ENCODE data around the gene ATP8A1. TPM values are rescaled to one million over a fixed set of nuclear protein-coding genes. Genes with fewer than 3 reads are reported as not detected.
A peak's percentile ranks its signal among the peaks of the same experiment; 100 is the strongest.
"Not testable (repeated sequence)": the region's sequence is repeated elsewhere in the genome, so short reads cannot be mapped to it uniquely, and the experiment has no call there.

The ATP8A1 gene
- total RNA-seq, 1 donor from 2014 or later: 39.7 TPM

- Histone ChIP-seq H3K27me3 (ENCODE audit: control insufficient read depth in 3 of 3, insufficient read depth in 3 of 3, low read length in 3 of 3) (peaks cover 36 to 44% (median 42%) of the 10 kb centered on the region in 3 donors), H3K9me3 (ENCODE audit: control insufficient read depth in 3 of 3, low read length in 3 of 3) (no peaks in the 10 kb centered on the region), H3K36me3 (ENCODE audit: control insufficient read depth in 3 of 3, insufficient read depth in 3 of 3, low read length in 3 of 3) (no peaks in the 10 kb centered on the region), H3K4me3 (ENCODE audit: low read length in 3 of 3) (peak overlapping the region; percentile 52 to 70 (median 68)), H3K27ac (ENCODE audit: low read depth, low read length) (no peak overlapping the region), H3K9ac (ENCODE audit: low read depth in 1 of 3, low read length in 3 of 3) (no peak overlapping the region), H3K4me1 (ENCODE audit: control insufficient read depth in 3 of 3, insufficient read depth in 3 of 3, low read length in 3 of 3) (peaks cover 14 to 23% (median 21%) of the 10 kb centered on the region in 3 donors)
These were observed 260.5 kb downstream of the ATP8A1 start for GRCh38 chr4:42396361-42396751.

GRCh38 chr4:42395595-42395994 is 261.3 kb downstream of the ATP8A1 start:
- H3K9me3 ChIP-seq (ENCODE audit: control insufficient read depth in 3 of 3, low read length in 3 of 3): no peaks in the 10 kb centered on the region
- H3K4me1 ChIP-seq (ENCODE audit: control insufficient read depth in 3 of 3, insufficient read depth in 3 of 3, low read length in 3 of 3): peaks cover 14 to 23% (median 21%) of the 10 kb centered on the region in 3 donors
- H3K4me3 ChIP-seq (ENCODE audit: low read length in 3 of 3): no peak overlapping the region
- no peak overlapping the region for H3K27ac ChIP-seq (ENCODE audit: low read depth, low read length)
- no peaks in the 10 kb centered on the region for H3K36me3 ChIP-seq (ENCODE audit: control insufficient read depth in 3 of 3, insufficient read depth in 3 of 3, low read length in 3 of 3)
- H3K27me3 ChIP-seq (ENCODE audit: control insufficient read depth in 3 of 3, insufficient read depth in 3 of 3, low read length in 3 of 3): peaks cover 33 to 38% (median 37%) of the 10 kb centered on the region in 3 donors
- no peak overlapping the region for H3K9ac ChIP-seq (ENCODE audit: low read depth in 1 of 3, low read length in 3 of 3)

- H3K4me3 ChIP-seq (ENCODE audit: low read length in 3 of 3): no peak overlapping the region
- no peaks in the 10 kb centered on the region for H3K9me3 ChIP-seq (ENCODE audit: control insufficient read depth in 3 of 3, low read length in 3 of 3)
- no peaks in the 10 kb centered on the region for H3K36me3 ChIP-seq (ENCODE audit: control insufficient read depth in 3 of 3, insufficient read depth in 3 of 3, low read length in 3 of 3)
- no peak overlapping the region for H3K9ac ChIP-seq (ENCODE audit: low read depth in 1 of 3, low read length in 3 of 3)
- H3K4me1 ChIP-seq (ENCODE audit: control insufficient read depth in 3 of 3, insufficient read depth in 3 of 3, low read length in 3 of 3): peaks cover 3 to 7% (median 4%) of the 10 kb centered on the region in 3 donors
- peaks cover 10 to 14% (median 10%) of the 10 kb centered on the region in 3 donors for H3K27me3 ChIP-seq (ENCODE audit: control insufficient read depth in 3 of 3, insufficient read depth in 3 of 3, low read length in 3 of 3)
- H3K27ac ChIP-seq (ENCODE audit: low read depth, low read length): no peak overlapping the region
These were observed 264.5 kb downstream of the ATP8A1 start for GRCh38 chr4:42392436-42392835.

GRCh38 chr4:42391981-42392380 is 264.9 kb downstream of the ATP8A1 start:
- no peak overlapping the region for H3K27ac ChIP-seq (ENCODE audit: low read depth, low read length)
- H3K9me3 ChIP-seq (ENCODE audit: control insufficient read depth in 3 of 3, low read length in 3 of 3): no peaks in the 10 kb centered on the region

GRCh38 chr4:42391355-42391664 is 265.6 kb downstream of the ATP8A1 start:
- H3K27me3 ChIP-seq (ENCODE audit: control insufficient read depth in 3 of 3, insufficient read depth in 3 of 3, low read length in 3 of 3): peaks cover 2 to 4% (median 2%) of the 10 kb centered on the region in 3 donors
- H3K9me3 ChIP-seq (ENCODE audit: control insufficient read depth in 3 of 3, low read length in 3 of 3): no peaks in the 10 kb centered on the region
- peaks cover 0 to under 1% (median 0%) of the 10 kb centered on the region in 3 donors for H3K4me1 ChIP-seq (ENCODE audit: control insufficient read depth in 3 of 3, insufficient read depth in 3 of 3, low read length in 3 of 3)
- no peak overlapping the region for H3K27ac ChIP-seq (ENCODE audit: low read depth, low read length)
- no peak overlapping the region for H3K9ac ChIP-seq (ENCODE audit: low read depth in 1 of 3, low read length in 3 of 3)
- H3K4me3 ChIP-seq (ENCODE audit: low read length in 3 of 3): no peak overlapping the region
- no peaks in the 10 kb centered on the region for H3K36me3 ChIP-seq (ENCODE audit: control insufficient read depth in 3 of 3, insufficient read depth in 3 of 3, low read length in 3 of 3)

More at GRCh38 chr4:42391981-42392380, 264.9 kb downstream of the ATP8A1 start:
- Histone ChIP-seq H3K9ac (ENCODE audit: low read depth in 1 of 3, low read length in 3 of 3) (no peak overlapping the region), H3K4me1 (ENCODE audit: control insufficient read depth in 3 of 3, insufficient read depth in 3 of 3, low read length in 3 of 3) (peaks cover 0 to 7% (median 4%) of the 10 kb centered on the region in 3 donors), H3K4me3 (ENCODE audit: low read length in 3 of 3) (no peak overlapping the region), H3K27me3 (ENCODE audit: control insufficient read depth in 3 of 3, insufficient read depth in 3 of 3, low read length in 3 of 3) (peaks cover 8 to 10% (median 9%) of the 10 kb centered on the region in 3 donors), H3K36me3 (ENCODE audit: control insufficient read depth in 3 of 3, insufficient read depth in 3 of 3, low read length in 3 of 3) (no peaks in the 10 kb centered on the region)

- Histone ChIP-seq H3K27ac (ENCODE audit: low read depth, low read length) (no peak overlapping the region), H3K27me3 (ENCODE audit: control insufficient read depth in 3 of 3, insufficient read depth in 3 of 3, low read length in 3 of 3) (no peaks in the 10 kb centered on the region), H3K9ac (ENCODE audit: low read depth in 1 of 3, low read length in 3 of 3) (no peak overlapping the region), H3K9me3 (ENCODE audit: control insufficient read depth in 3 of 3, low read length in 3 of 3) (no peaks in the 10 kb centered on the region), H3K36me3 (ENCODE audit: control insufficient read depth in 3 of 3, insufficient read depth in 3 of 3, low read length in 3 of 3) (no peaks in the 10 kb centered on the region), H3K4me3 (ENCODE audit: low read length in 3 of 3) (no peak overlapping the region), H3K4me1 (ENCODE audit: control insufficient read depth in 3 of 3, insufficient read depth in 3 of 3, low read length in 3 of 3) (no peaks in the 10 kb centered on the region)
These were observed 266.1 kb downstream of the ATP8A1 start for GRCh38 chr4:42390622-42391354.

GRCh38 chr4:42385516-42385915 is 271.4 kb downstream of the ATP8A1 start:
- no peak overlapping the region for H3K9ac ChIP-seq (ENCODE audit: low read depth in 1 of 3, low read length in 3 of 3)
- no peak overlapping the region for H3K4me3 ChIP-seq (ENCODE audit: low read length in 3 of 3)
- no peaks in the 10 kb centered on the region for H3K36me3 ChIP-seq (ENCODE audit: control insufficient read depth in 3 of 3, insufficient read depth in 3 of 3, low read length in 3 of 3)
- no peak overlapping the region for H3K27ac ChIP-seq (ENCODE audit: low read depth, low read length)
- H3K4me1 ChIP-seq (ENCODE audit: control insufficient read depth in 3 of 3, insufficient read depth in 3 of 3, low read length in 3 of 3): no peaks in the 10 kb centered on the region
- no peaks in the 10 kb centered on the region for H3K9me3 ChIP-seq (ENCODE audit: control insufficient read depth in 3 of 3, low read length in 3 of 3)
- peaks cover 0 to 5% (median 5%) of the 10 kb centered on the region in 3 donors for H3K27me3 ChIP-seq (ENCODE audit: control insufficient read depth in 3 of 3, insufficient read depth in 3 of 3, low read length in 3 of 3)

GRCh38 chr4:42381666-42382065 is 275.2 kb downstream of the ATP8A1 start:
- Histone ChIP-seq H3K9me3 (ENCODE audit: control insufficient read depth in 3 of 3, low read length in 3 of 3) (no peaks in the 10 kb centered on the region), H3K4me1 (ENCODE audit: control insufficient read depth in 3 of 3, insufficient read depth in 3 of 3, low read length in 3 of 3) (no peaks in the 10 kb centered on the region), H3K27me3 (ENCODE audit: control insufficient read depth in 3 of 3, insufficient read depth in 3 of 3, low read length in 3 of 3) (peaks cover 0 to 5% (median 5%) of the 10 kb centered on the region in 3 donors), H3K4me3 (ENCODE audit: low read length in 3 of 3) (no peak overlapping the region), H3K36me3 (ENCODE audit: control insufficient read depth in 3 of 3, insufficient read depth in 3 of 3, low read length in 3 of 3) (no peaks in the 10 kb centered on the region), H3K27ac (ENCODE audit: low read depth, low read length) (no peak overlapping the region), H3K9ac (ENCODE audit: low read depth in 1 of 3, low read length in 3 of 3) (no peak overlapping the region)

- no peak overlapping the region for H3K4me3 ChIP-seq (ENCODE audit: low read length in 3 of 3)
- no peak overlapping the region for H3K9ac ChIP-seq (ENCODE audit: low read depth in 1 of 3, low read length in 3 of 3)
- peaks cover 0 to 5% (median 5%) of the 10 kb centered on the region in 3 donors for H3K27me3 ChIP-seq (ENCODE audit: control insufficient read depth in 3 of 3, insufficient read depth in 3 of 3, low read length in 3 of 3)
- no peaks in the 10 kb centered on the region for H3K9me3 ChIP-seq (ENCODE audit: control insufficient read depth in 3 of 3, low read length in 3 of 3)
- H3K27ac ChIP-seq (ENCODE audit: low read depth, low read length): no peak overlapping the region
- H3K36me3 ChIP-seq (ENCODE audit: control insufficient read depth in 3 of 3, insufficient read depth in 3 of 3, low read length in 3 of 3): no peaks in the 10 kb centered on the region
- no peaks in the 10 kb centered on the region for H3K4me1 ChIP-seq (ENCODE audit: control insufficient read depth in 3 of 3, insufficient read depth in 3 of 3, low read length in 3 of 3)
These were observed 279.4 kb downstream of the ATP8A1 start for GRCh38 chr4:42377497-42377896.

- H3K9ac ChIP-seq (ENCODE audit: low read depth in 1 of 3, low read length in 3 of 3): not testable (repeated sequence)
These were observed 284.6 kb downstream of the ATP8A1 start for GRCh38 chr4:42372303-42372702.

More at GRCh38 chr4:42372303-42372702, 284.6 kb downstream of the ATP8A1 start:
- not testable (repeated sequence) for H3K27ac ChIP-seq (ENCODE audit: low read depth, low read length); H3K27me3 ChIP-seq (ENCODE audit: control insufficient read depth in 3 of 3, insufficient read depth in 3 of 3, low read length in 3 of 3); H3K36me3 ChIP-seq (ENCODE audit: control insufficient read depth in 3 of 3, insufficient read depth in 3 of 3, low read length in 3 of 3); H3K4me3 ChIP-seq (ENCODE audit: low read length in 3 of 3); H3K9me3 ChIP-seq (ENCODE audit: control insufficient read depth in 3 of 3, low read length in 3 of 3); H3K4me1 ChIP-seq (ENCODE audit: control insufficient read depth in 3 of 3, insufficient read depth in 3 of 3, low read length in 3 of 3)
